DND-41 (cell line): ENCODE results near the gene RASGEF1C.

ENCODE experiments used
- EZH2 ChIP-seq: IDR thresholded peaks from 3 replicates; pipeline ENCODE4 v1.6.1; 2012; ENCODE audit warnings: borderline replicate concordance, low read depth, mild to moderate bottlenecking, moderate library complexity, low read length, inconsistent platforms; ENCODE audit not compliant: severe bottlenecking
- TF ChIP-seq, protein P1 (sequence below): IDR thresholded peaks from 2 replicates; pipeline ENCODE4 v1.5.1; 2012; ENCODE audit warnings: borderline replicate concordance, low read length, moderate library complexity, mild to moderate bottlenecking; ENCODE audit not compliant: poor library complexity, severe bottlenecking; ENCODE audit errors: extremely low read depth

DNA sequence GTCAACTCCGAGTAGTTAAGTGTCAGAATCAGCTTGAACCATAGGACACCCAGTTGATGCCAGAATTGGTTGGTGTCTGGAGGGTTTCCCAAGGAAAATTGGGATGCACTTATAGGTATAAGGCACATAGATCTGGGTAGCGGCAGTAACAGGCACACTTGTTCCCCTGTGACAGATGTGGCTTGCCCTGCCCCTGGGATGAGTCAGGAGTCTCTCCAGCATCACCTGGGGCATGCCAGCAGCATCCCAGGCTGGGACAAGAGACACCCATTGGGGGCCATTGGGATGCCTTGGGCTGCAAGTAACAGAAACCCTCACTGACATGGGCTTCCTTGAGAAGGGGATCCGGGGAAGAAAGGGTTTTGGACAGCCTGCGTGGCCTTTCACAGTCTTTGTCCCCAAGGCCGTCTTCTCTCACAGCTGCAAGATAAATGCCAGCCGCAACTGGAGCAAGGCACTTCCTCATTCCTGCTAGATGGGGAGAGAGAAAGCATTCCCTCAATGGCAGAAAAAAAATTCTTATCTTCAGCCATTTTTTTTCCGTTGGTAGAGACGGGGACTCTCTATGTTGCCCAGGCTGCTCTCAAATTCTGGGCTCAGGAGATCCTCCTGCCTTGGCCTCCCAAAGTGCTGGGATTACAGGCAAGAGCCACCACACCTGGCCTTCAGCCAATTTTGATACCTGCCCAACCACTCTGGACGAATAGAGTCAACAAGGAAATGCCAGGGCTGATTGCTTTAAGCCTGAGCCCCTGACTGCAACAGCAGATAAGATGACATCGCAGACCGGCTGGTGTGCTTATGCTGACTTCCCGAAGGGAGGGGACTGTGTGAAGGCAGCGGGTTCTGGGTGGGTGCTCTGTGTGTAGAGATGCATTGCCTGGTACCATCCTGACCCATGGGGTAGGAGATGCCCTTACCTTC, 124.1 kb downstream of the RASGEF1C start:
- TF ChIP-seq, protein P1, sequence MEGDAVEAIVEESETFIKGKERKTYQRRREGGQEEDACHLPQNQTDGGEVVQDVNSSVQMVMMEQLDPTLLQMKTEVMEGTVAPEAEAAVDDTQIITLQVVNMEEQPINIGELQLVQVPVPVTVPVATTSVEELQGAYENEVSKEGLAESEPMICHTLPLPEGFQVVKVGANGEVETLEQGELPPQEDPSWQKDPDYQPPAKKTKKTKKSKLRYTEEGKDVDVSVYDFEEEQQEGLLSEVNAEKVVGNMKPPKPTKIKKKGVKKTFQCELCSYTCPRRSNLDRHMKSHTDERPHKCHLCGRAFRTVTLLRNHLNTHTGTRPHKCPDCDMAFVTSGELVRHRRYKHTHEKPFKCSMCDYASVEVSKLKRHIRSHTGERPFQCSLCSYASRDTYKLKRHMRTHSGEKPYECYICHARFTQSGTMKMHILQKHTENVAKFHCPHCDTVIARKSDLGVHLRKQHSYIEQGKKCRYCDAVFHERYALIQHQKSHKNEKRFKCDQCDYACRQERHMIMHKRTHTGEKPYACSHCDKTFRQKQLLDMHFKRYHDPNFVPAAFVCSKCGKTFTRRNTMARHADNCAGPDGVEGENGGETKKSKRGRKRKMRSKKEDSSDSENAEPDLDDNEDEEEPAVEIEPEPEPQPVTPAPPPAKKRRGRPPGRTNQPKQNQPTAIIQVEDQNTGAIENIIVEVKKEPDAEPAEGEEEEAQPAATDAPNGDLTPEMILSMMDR, result no peak
- TF ChIP-seq EZH2, result no peak
